ENCODE measurements around the gene EFTUD2. TPM values are rescaled to one million over a fixed set of nuclear protein-coding genes. Genes with fewer than 3 reads are reported as not detected.

EFTUD2 gene
- total RNA-seq, 3 donors from 2014 or later (not counting 1 experiment from before 2014, with no cell fraction given): 135 to 178 (median 164) TPM

- ATAC-seq: no peak
- H3K36me3 ChIP-seq (ENCODE audit: control insufficient read depth, insufficient read depth, low read length): no peaks in the 10 kb centered on the region
- H3K4me3 ChIP-seq (ENCODE audit: low read length): no peak overlapping the region
- Mint-ChIP-seq H3K9me3 (no peaks in the 10 kb centered on the region), H3K36me3 (no peaks in the 10 kb centered on the region), H3K27me3 (ENCODE audit: low read depth in 2 of 2) (peaks cover 2 to 8% of the 10 kb centered on the region in 2 donors), H3K27ac (no peak overlapping the region), H3K4me3 (no peak overlapping the region), H3K4me1 (no peaks in the 10 kb centered on the region)
- peaks cover 2% of the 10 kb centered on the region for H3K27me3 ChIP-seq (ENCODE audit: control insufficient read depth, insufficient read depth, low read length)
- no peak overlapping the region for H3K27ac ChIP-seq (ENCODE audit: low read length)
- DNase-seq: no peak
- no peaks in the 10 kb centered on the region for H3K9me3 ChIP-seq (ENCODE audit: control insufficient read depth, insufficient read depth, low read length)
- intact Hi-C loops (cut with micrococcal nuclease): no loop called here
- no peaks in the 10 kb centered on the region for H3K4me1 ChIP-seq (ENCODE audit: control insufficient read depth, insufficient read depth, low read length)
- 92% methylated on average over 10 of the region's 10 CpGs for WGBS (ENCODE audit: insufficient coverage)
- TF ChIP-seq CTCF (IDR thresholded peaks at IDR 0.05): no peak
These were observed 94.7 kb downstream of the EFTUD2 start for GRCh38 chr17:44804302-44805089.

- Histone ChIP-seq H3K27ac (ENCODE audit: low read length) (no peak overlapping the region), H3K27me3 (ENCODE audit: control insufficient read depth, insufficient read depth, low read length) (no peaks in the 10 kb centered on the region), H3K36me3 (ENCODE audit: control insufficient read depth, insufficient read depth, low read length) (no peaks in the 10 kb centered on the region), H3K4me3 (ENCODE audit: low read length) (no peak overlapping the region), H3K9me3 (ENCODE audit: control insufficient read depth, insufficient read depth, low read length) (no peaks in the 10 kb centered on the region), H3K4me1 (ENCODE audit: control insufficient read depth, insufficient read depth, low read length) (no peaks in the 10 kb centered on the region)
- Mint-ChIP-seq H3K4me1 (no peaks in the 10 kb centered on the region), H3K9me3 (no peaks in the 10 kb centered on the region), H3K4me3 (no peak overlapping the region), H3K27me3 (ENCODE audit: low read depth in 2 of 2) (peaks cover 0 to 2% of the 10 kb centered on the region in 2 donors), H3K27ac (no peak overlapping the region), H3K36me3 (no peaks in the 10 kb centered on the region)
- intact Hi-C loops (cut with micrococcal nuclease): no loop called here
- ATAC-seq (no peak), DNase-seq (no peak)
- no peak for TF ChIP-seq CTCF (IDR thresholded peaks at IDR 0.05)
- WGBS (ENCODE audit: insufficient coverage): 93% methylated on average over 5 of the region's 5 CpGs
These were observed 97.4 kb downstream of the EFTUD2 start for GRCh38 chr17:44801880-44802279.

Other genes with a start within 250 kb of the EFTUD2 start
- not detected for gene MEIOC, start 243.0 kb downstream of the EFTUD2 start, total RNA-seq
- gene CCDC43, start 209.7 kb downstream of the EFTUD2 start, total RNA-seq: 10 to 100 TPM; 20.2 to 26.9 (median 23.7) TPM
- 1 to 10 TPM; 3.0 to 4.1 (median 4.1) TPM for gene DBF4B, start 190.8 kb downstream of the EFTUD2 start, total RNA-seq
- gene ADAM11, start 140.5 kb downstream of the EFTUD2 start, total RNA-seq: under 1 TPM; 0.18 to 0.28 (median 0.28) TPM
- under 1 TPM in 1 of 3 donors, not detected in 2; 0.16 TPM for gene GJC1, start 69.2 kb downstream of the EFTUD2 start, total RNA-seq
- gene HIGD1B, start 51.6 kb downstream of the EFTUD2 start, total RNA-seq: not detected
- gene GFAP, start 16.1 kb upstream of the EFTUD2 start, total RNA-seq: not detected
- 1 to 10 TPM in 2 of 3 donors, under 1 TPM in 1; 0.53 to 1.3 (median 1.1) TPM for gene KIF18B, start 48.3 kb upstream of the EFTUD2 start, total RNA-seq
- not detected for gene C1QL1, start 68.9 kb upstream of the EFTUD2 start, total RNA-seq
- 10 to 100 TPM; 15.4 to 21.4 (median 21.1) TPM for gene DCAKD, start 152.2 kb upstream of the EFTUD2 start, total RNA-seq
- gene NMT1, start 161.9 kb upstream of the EFTUD2 start, total RNA-seq: 10 to 100 TPM; 56.6 to 94.7 (median 77.6) TPM
- gene PLCD3, start 233.1 kb upstream of the EFTUD2 start, total RNA-seq: 1 to 10 TPM; 2.5 to 2.9 (median 2.5) TPM
- gene ACBD4, start 236.2 kb upstream of the EFTUD2 start, total RNA-seq: 10 to 100 TPM; 12.0 to 15.9 (median 14.2) TPM
- 10 to 100 TPM; 64.9 to 80.7 (median 79.8) TPM for gene HEXIM1, start 249.0 kb upstream of the EFTUD2 start, total RNA-seq

Measured in natural killer cell (primary cell).